Endothelial cell of umbilical vein (primary cell): ENCODE results near the gene CSNK1G2. TPM values are rescaled to one million over a fixed set of nuclear protein-coding genes. Genes with fewer than 3 reads are reported as not detected.

Experiments
- BruUV-seq: library from RNA; stranded (reverse); fragments of 400-500 nt; replicated peaks from 2 replicates; lab custom pipeline; 2021; lab: Mats Ljungman, UMichigan
- CTCF ChIA-PET: fragments of 300-600, 350-600 bp; sonication (Branson Sonifier 250); formaldehyde crosslinking; loops from one replicate; lab custom pipeline; 2021; ENCODE audit warnings: antibody characterized with exemption, inconsistent platforms; lab: Charles Lee
- POLR2A ChIA-PET: fragments of 300-600, 350-600 bp; sonication (Branson Sonifier 250); formaldehyde crosslinking; loops from one replicate; lab custom pipeline; 2021; ENCODE audit warnings: antibody characterized with exemption, inconsistent platforms; lab: Charles Lee
- DNase-seq: peaks from one replicate; pipeline ENCODE4 v3.0.0-alpha.2; 2011; ENCODE audit warnings: low read depth, low spot score
- FAIRE-seq: peaks from 2 replicates; lab custom pipeline; 2011; peaks lifted over from hg19 to GRCh38; lab: Jason Lieb, UNC
- H2AFZ ChIP-seq: 2 replicates; pipeline ENCODE4 v1.6.0; 2012; ENCODE audit warnings: low read depth, low read length, control low read depth, inconsistent platforms
- H3K27ac ChIP-seq: 2 replicates; pipeline ENCODE4 v1.5.1; 2011; ENCODE audit warnings: low read depth, mild to moderate bottlenecking, control low read depth, low read length, moderate library complexity; ENCODE audit not compliant: insufficient read depth
- H3K27me3 ChIP-seq, 2 experiments: 2 replicates each; pipeline versions ENCODE4 v1.6.0 to v1.6.1; 2011; ENCODE audit warnings: low read length in 2 of 2, mixed read lengths in 1 of 2; ENCODE audit not compliant: control insufficient read depth in 2 of 2, insufficient read depth in 2 of 2
- H3K36me3 ChIP-seq, 2 experiments: 2 replicates in 1 of 2; 3 replicates in 1 of 2; pipeline ENCODE4 v1.5.1; 2011; ENCODE audit warnings: low read length in 2 of 2, mild to moderate bottlenecking in 1 of 2, moderate library complexity in 1 of 2; ENCODE audit not compliant: control insufficient read depth in 2 of 2, insufficient read depth in 2 of 2; ENCODE audit errors: extremely low read depth in 1 of 2
- H3K4me1 ChIP-seq: 3 replicates; pipeline ENCODE4 v1.5.1; 2011; ENCODE audit warnings: mild to moderate bottlenecking, low read length; ENCODE audit not compliant: control insufficient read depth, insufficient read depth; ENCODE audit errors: extremely low read depth
- H3K4me2 ChIP-seq: 2 replicates; pipeline ENCODE4 v1.6.1; 2011; ENCODE audit warnings: low read length, control low read depth, mixed read lengths; ENCODE audit not compliant: insufficient read depth
- H3K4me3 ChIP-seq, 3 experiments: fragments of 200-600 bp in 1 of 3; sonication (generic), shearing (Covaris generic) in 1 of 3; replicated peaks in 1 of 3; 2 replicates each; pipeline ENCODE4 v1.5.1; 2011 to 2016; ENCODE audit warnings: control low read depth in 3 of 3, low read length in 3 of 3, mild to moderate bottlenecking in 2 of 3, inconsistent platforms in 1 of 3, low read depth in 1 of 3, moderate library complexity in 1 of 3; ENCODE audit not compliant: insufficient read depth in 1 of 3
- H3K79me2 ChIP-seq: 2 replicates; pipeline ENCODE4 v1.6.0; 2012; ENCODE audit warnings: low read length, inconsistent platforms; ENCODE audit not compliant: control insufficient read depth, insufficient read depth
- H3K9ac ChIP-seq: replicated peaks from 2 replicates; pipeline ENCODE3; 2011; ENCODE audit warnings: low read length, control low read depth; ENCODE audit not compliant: insufficient read depth; ENCODE audit errors: extremely low read depth
- H3K9me1 ChIP-seq: replicated peaks from 3 replicates; pipeline ENCODE4 v1.6.0; 2011; ENCODE audit warnings: mild to moderate bottlenecking, low read length; ENCODE audit not compliant: control insufficient read depth, insufficient read depth; ENCODE audit errors: extremely low read depth
- H3K9me3 ChIP-seq: replicated peaks from 2 replicates; pipeline ENCODE4 v1.5.1; 2012; ENCODE audit warnings: low read length, inconsistent platforms; ENCODE audit not compliant: control insufficient read depth, insufficient read depth
- H4K20me1 ChIP-seq: replicated peaks from 2 replicates; pipeline ENCODE3; 2011; ENCODE audit warnings: mild to moderate bottlenecking, low read length; ENCODE audit not compliant: control insufficient read depth, insufficient read depth; ENCODE audit errors: extremely low read depth
- CTCF ChIP-seq, 2 donors: IDR thresholded peaks; 1 replicate in 1 of 2; 2 replicates in 1 of 2; pipeline ENCODE4 v1.5.1; 2011; ENCODE audit warnings: low read length in 2 of 2, mild to moderate bottlenecking in 2 of 2, moderate library complexity in 2 of 2, control low read depth in 1 of 2, inconsistent platforms in 1 of 2, low read depth in 1 of 2; ENCODE audit not compliant: insufficient read depth in 1 of 2; ENCODE audit errors: extremely low read depth in 1 of 2
- FOS ChIP-seq: IDR thresholded peaks from 2 replicates; pipeline ENCODE4 v1.6.1; 2011; ENCODE audit warnings: mild to moderate bottlenecking, low read length, moderate library complexity, borderline replicate concordance; ENCODE audit not compliant: insufficient read depth
- GATA2 ChIP-seq: IDR thresholded peaks from 2 replicates; pipeline ENCODE4 v1.7.0; 2011; ENCODE audit warnings: low read depth, mild to moderate bottlenecking, moderate library complexity, mixed read lengths, low read length; ENCODE audit not compliant: insufficient read length, insufficient read depth
- JUN ChIP-seq: IDR thresholded peaks from 2 replicates; pipeline ENCODE4 v1.6.1; 2011; ENCODE audit warnings: borderline replicate concordance, low read depth; ENCODE audit not compliant: insufficient read length, insufficient read depth
- MAX ChIP-seq: IDR thresholded peaks from 2 replicates; pipeline ENCODE4 v1.6.1; 2011; ENCODE audit not compliant: insufficient read depth, insufficient read length
- MYC ChIP-seq: IDR thresholded peaks from one replicate; pipeline ENCODE4 v1.6.1; 2011; ENCODE audit warnings: mild to moderate bottlenecking, low read depth, low read length
- POLR2A ChIP-seq: IDR thresholded peaks from 2 replicates; pipeline ENCODE4 v1.6.1; 2012; ENCODE audit warnings: low read depth, mild to moderate bottlenecking, control low read depth, low read length
- POLR2AphosphoS5 ChIP-seq: IDR thresholded peaks from 2 replicates; pipeline ENCODE4 v1.6.1; 2012; ENCODE audit warnings: low read depth, mild to moderate bottlenecking, control low read depth, low read length, moderate library complexity; ENCODE audit not compliant: insufficient read depth
- dilution Hi-C: fragments of 300-500 bp; cut with MboI; formaldehyde crosslinking; loops from one replicate; pipeline ENCODE4 v1.15.0; 2019; ENCODE audit warnings: low sequenced_read_pairs; ENCODE audit not compliant: extremely low pct_ligation_motif_present
- intact Hi-C: fragments of 100-400 bp; cut with micrococcal nuclease; formaldehyde crosslinking; loops from one replicate; pipeline ENCODE4 v1.10.0; 2022
- polyA plus RNA-seq, 4 experiments: library from polyadenylated mRNA; depleted of rRNA in 3 of 4; stranded (reverse) in 3 of 4; unstranded in 1 of 4; fragments of >200 nt; gene quantifications; 2 replicates each; pipeline versions ENCODE4 v1.2.1 to v1.2.3, GENCODE V29; 2011 to 2012; ENCODE audit warnings: missing spikeins in 1 of 4
- total RNA-seq: library from RNA; stranded (reverse); gene quantifications from 2 replicates; pipeline ENCODE4 v1.2.3, GENCODE V29; 2021

CSNK1G2 gene
- total and polyA plus RNA-seq, 2 donors (not counting 3 experiments of a cell fraction or from before 2014, with no cell fraction given) = 96.6 to 110 TPM

GRCh38 chr19:1936916-1937610 lies 3.9 kb upstream of the CSNK1G2 start:
- POLR2A ChIA-PET = no interaction called here
- peaks cover 8% of the 10 kb centered on the region for H3K79me2 ChIP-seq
- no peak for DNase-seq
- intact Hi-C loops (loop anchor here (10.0 kb wide), 1 partner anchor 378 kb away; no protein-coding TSS in a partner anchor), dilution Hi-C loops (no loop called here)
- H3K4me3 ChIP-seq = no peak overlapping the region
- no peaks in the 10 kb centered on the region for H3K9me3 ChIP-seq
- H3K9ac ChIP-seq = no peak overlapping the region
- no peak overlapping the region for H3K4me2 ChIP-seq
- no peaks in the 10 kb centered on the region for H3K9me1 ChIP-seq
- H3K36me3 ChIP-seq = no peaks in the 10 kb centered on the region
- CTCF ChIA-PET = interaction anchor here (1.2 to 1.3 kb wide), 3 partner anchors 9 to 159 kb away, joined by 3 to 4 read pairs (median 3); no protein-coding TSS in a partner anchor
- H3K27ac ChIP-seq = no peak overlapping the region
- no peak for FAIRE-seq
- no peaks in the 10 kb centered on the region for H4K20me1 ChIP-seq
- no TSS peak for BruUV-seq
- H3K27me3 ChIP-seq = no peaks in the 10 kb centered on the region
- no peak overlapping the region for H2AFZ ChIP-seq
- H3K4me1 ChIP-seq = peaks cover 7% of the 10 kb centered on the region
- no peak for TF ChIP-seq GATA2
- TF ChIP-seq POLR2A = no peak
- no peak for TF ChIP-seq JUN
- no peak for TF ChIP-seq FOS
- TF ChIP-seq MAX = no peak

DNA sequence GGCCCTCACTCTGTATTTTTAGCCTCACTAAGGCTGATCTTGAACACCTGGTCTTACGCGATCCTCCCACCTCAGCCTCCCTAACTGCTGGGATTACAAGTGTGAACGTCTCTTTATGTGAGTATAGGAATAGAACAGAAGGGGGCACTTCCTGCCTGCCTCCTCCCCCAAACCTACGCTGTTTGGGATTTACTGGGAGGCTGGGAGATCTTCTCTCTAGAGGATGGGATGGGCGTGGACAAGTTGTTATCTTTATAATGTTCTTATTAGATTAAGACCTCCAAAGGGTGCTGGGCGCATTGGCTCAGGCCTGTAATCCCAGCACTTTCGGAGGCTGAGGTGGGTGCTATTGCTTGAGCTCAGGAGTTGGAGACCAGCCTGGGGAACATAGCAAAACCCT lies 2.9 kb upstream of the CSNK1G2 start:
- no peaks in the 10 kb centered on the region for H4K20me1 ChIP-seq
- TF ChIP-seq POLR2A = no peak
- TF ChIP-seq MAX = no peak
- no peak for TF ChIP-seq CTCF (IDR thresholded peaks at IDR 0.05; ENCODE audit: extremely low read depth in 1 of 2, insufficient read depth in 1 of 2, low read depth in 1 of 2, low read length in 2 of 2)
- no peak for TF ChIP-seq FOS
- no peak for TF ChIP-seq POLR2AphosphoS5
- no peak for TF ChIP-seq JUN
- TF ChIP-seq GATA2 = no peak
- no peak for TF ChIP-seq MYC

More for the DNA sequence above, 2.9 kb upstream of the CSNK1G2 start:
- intact Hi-C loops (loop anchor here (10.0 kb wide), 1 partner anchor 377 kb away; no protein-coding TSS in a partner anchor), dilution Hi-C loops (no loop called here)
- BruUV-seq = no TSS peak
- Histone ChIP-seq H3K36me3 (no peaks in the 10 kb centered on the region), H3K27me3 (no peaks in the 10 kb centered on the region), H3K4me1 (peaks cover 12% of the 10 kb centered on the region), H3K27ac (no peak overlapping the region), H3K4me2 (no peak overlapping the region), H3K9me1 (no peaks in the 10 kb centered on the region), H3K4me3 (no peak overlapping the region), H3K9ac (no peak overlapping the region), H3K79me2 (peaks cover 18% of the 10 kb centered on the region), H3K9me3 (no peaks in the 10 kb centered on the region), H2AFZ (no peak overlapping the region)
- CTCF ChIA-PET = no interaction called here
- POLR2A ChIA-PET = no interaction called here
- no peak for FAIRE-seq
- DNase-seq = no peak
